Neural cell (in vitro differentiated cells): Measurements from ENCODE around the gene B4GALNT3.
"Not testable (repeated sequence)": the region's sequence is repeated elsewhere in the genome, so short reads cannot be mapped to it uniquely, and the experiment has no call there.

ENCODE experiments used
- CTCF ChIP-seq: fragments of 450-650 bp; IDR thresholded peaks from 2 replicates; pipeline ENCODE4 v1.5.1; 2014; ENCODE audit warnings: antibody characterized with exemption, mild to moderate bottlenecking, moderate library complexity; ENCODE audit not compliant: poor library complexity, severe bottlenecking
- EZH2 ChIP-seq: fragments of 200-600, 300-800 bp; shearing (Covaris generic), sonication (generic); IDR thresholded peaks from 2 replicates; pipeline ENCODE4 v1.6.1; 2014; ENCODE audit warnings: antibody characterized with exemption, low read length, borderline replicate concordance, mild to moderate bottlenecking; ENCODE audit not compliant: insufficient read depth, poor library complexity, severe bottlenecking
- RAD21 ChIP-seq: fragments of 450-650 bp; conservative IDR thresholded peaks from 2 replicates; pipeline ENCODE4 v1.6.1; 2014; ENCODE audit warnings: antibody characterized with exemption, mild to moderate bottlenecking, moderate library complexity

- not testable (repeated sequence) for TF ChIP-seq CTCF, RAD21, EZH2
Observed at GRCh38 chr12:435737-436136, 24.0 kb upstream of the B4GALNT3 start.
